GM19324 (cell line): ENCODE results near the gene SLC7A14.

Source experiments
- ATAC-seq: cut with Tn5 transposase; IDR thresholded peaks from one replicate; pipeline ENCODE4 v1.9.1; 2021; ENCODE audit warnings: mild to moderate bottlenecking, moderate library complexity; ENCODE audit not compliant: unreplicated experiment, low FRiP score

Gene SLC7A14

DNA sequence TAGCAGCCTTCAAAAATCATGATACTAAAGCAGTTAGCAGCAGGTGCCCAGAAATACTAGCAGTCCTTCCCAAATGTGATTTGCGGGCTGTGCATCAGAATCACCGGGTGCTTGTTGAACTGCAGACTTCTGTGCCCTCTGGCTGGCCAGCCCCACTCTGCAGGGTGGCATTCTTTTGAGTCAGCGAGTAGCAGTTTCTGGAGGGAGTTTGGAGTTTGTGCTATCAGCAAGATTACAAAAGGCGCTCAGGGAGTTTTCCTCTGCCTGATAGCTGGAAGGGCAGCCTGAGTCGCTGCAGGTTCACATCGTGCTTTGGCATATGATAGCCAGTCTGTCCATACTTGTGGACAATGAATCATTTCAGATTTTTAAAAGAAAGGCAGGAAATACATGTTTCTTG lies 109.6 kb downstream of the SLC7A14 start:
- ATAC-seq = no peak

- ATAC-seq = no peak
These were observed 110.7 kb downstream of the SLC7A14 start for GRCh38 chr3:170475092-170475685.

- ATAC-seq = no peak
These were observed 112.5 kb downstream of the SLC7A14 start for GRCh38 chr3:170473358-170473757.

- no peak for ATAC-seq
These were observed 114.7 kb downstream of the SLC7A14 start for GRCh38 chr3:170471149-170471548.

DNA sequence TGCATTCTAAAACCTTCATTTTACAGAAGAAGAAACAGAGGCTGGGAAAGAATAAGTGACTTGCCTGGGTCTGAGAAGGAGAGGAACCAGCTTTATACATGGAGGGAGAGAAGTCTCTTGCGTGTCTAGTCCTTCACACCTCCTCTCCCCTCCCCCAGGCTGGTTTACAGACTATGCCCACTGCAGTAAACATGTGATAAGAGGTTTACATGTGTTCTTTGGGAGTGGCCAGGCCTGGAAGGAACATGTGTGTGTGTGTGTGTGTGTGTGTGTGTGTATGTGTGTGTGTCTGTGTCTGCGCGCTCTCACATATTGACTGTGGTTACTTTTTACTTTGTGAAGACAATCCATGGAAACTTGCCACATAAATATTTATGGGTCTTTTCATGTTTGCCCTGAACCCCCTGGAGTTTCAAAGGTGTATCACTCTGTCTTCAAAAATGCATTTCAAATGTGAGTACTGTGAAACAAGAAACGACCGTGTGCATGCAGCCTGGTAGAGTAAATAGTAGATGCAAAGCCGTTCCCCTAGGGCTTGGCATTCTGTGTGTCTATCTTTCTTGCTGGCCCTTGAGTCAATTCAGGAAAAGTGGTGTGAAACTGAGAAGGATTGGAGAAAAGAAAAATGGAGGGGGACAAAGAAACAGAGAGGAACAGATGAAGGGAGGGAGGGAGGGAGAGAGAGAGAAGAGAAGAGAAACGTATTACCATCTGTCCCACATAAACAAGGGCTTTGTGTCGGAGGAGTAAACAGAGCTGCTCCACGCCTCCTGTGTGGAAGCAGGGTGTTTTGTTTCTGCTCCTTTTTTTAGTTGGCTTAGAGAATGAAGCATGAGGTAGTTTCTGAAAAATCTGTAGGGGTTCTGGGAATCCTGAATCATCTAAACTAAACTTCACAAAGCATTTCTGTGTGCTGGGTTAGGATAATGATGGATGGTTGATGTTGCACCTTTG lies 115.5 kb downstream of the SLC7A14 start:
- no peak for ATAC-seq

DNA sequence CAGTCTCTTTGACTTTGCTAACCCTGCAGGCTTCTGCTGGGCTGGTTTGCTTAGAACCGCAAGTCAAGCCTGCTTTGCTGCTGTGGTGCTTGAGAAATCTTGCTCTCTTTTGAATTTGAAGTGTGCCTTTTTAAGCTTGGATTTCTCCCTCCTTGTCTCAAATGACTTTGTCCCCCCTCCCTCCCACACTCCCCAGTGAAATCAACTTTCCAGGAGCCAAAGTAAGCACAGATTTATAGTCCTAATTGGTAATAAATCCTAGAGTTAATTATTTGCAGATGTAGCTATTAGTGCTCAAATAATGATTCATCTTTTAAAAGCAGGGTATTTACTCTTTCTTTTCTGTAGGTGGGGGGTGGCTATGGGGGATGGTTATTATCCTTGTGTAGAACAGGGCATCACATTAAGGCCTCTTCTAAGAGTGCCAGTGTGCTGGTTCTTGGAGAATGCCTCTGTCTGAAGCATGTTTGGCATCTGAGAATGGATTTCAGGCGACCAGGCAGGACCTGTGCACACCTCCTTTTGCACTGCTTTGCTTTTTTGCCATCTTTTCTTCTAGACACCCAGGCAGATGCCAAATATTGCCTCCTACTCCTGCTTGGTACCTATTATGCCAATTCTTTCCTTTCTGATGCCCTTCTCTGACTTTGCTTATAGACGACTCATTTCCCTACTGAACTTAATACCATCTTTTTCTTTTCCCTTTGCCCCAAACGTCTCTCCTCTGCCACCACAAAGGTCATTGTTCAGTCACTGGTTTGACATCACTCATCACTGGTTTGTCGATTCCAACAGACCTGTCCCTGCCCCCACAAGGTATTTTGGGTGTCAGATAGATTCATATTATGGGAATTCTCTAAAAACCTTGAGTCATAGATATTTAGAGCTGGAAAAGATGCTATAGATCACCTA lies 116.5 kb downstream of the SLC7A14 start:
- ATAC-seq = no peak

- no peak for ATAC-seq
These were observed 118.2 kb downstream of the SLC7A14 start for GRCh38 chr3:170467571-170468147.

- ATAC-seq = no peak
These were observed 118.9 kb downstream of the SLC7A14 start for GRCh38 chr3:170467007-170467406.

DNA sequence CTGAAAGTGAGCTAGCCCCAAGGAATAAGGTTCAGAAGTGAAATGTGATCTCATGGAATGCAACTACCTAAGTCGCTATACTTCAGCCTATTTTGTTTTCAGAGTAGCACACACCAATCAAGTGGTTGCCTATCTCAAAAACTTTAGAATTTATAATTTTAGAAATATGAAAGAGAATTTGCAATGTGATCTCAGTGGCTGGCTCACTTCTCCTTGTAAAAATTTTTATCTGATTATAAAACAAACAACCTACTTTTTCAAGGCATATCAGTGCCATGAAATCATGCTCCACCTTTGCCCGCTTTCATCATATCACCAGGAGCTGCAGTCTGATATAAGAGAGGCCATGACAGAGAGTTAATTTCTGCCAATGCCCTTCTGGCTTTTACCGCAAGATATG lies 119.9 kb downstream of the SLC7A14 start:
- no peak for ATAC-seq

DNA sequence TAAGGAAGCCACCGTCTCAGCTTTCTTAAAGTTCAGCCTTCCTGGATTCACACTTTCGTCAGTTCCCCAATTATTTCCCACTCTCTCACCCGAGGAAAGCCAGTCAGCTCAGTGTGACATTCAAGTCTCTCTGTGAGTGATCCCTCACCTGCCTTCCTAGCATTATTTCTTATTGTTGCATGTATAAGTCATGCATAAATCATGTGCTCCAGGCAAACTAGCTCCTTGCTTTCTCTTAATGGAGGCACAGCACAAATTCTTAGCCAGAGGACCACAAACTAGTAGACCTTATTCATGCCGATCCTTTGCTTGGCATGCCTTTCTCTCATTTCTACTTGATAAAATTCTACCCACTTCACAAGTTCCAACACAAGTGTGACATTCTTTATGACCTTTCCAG lies 122.9 kb downstream of the SLC7A14 start:
- ATAC-seq = no peak

DNA sequence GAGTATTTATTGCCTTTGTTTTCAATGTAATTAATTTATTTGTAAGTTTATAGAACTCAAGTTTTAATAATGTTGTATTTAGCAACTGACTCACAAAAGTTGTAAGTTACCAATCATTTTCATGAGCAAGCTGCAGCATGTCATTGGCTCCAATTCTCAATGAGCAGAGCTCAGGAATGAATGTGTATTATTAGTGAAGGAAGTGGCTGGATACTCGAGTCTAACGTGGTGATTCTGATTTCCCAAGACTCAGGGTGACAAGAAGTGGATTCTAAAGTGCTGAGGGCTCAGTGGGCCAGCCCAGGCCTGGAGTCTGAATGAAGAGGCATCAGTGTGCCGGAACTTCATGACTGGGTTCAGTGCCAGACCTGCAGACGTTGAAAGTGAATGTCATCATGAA lies 127.6 kb downstream of the SLC7A14 start:
- no peak for ATAC-seq

DNA sequence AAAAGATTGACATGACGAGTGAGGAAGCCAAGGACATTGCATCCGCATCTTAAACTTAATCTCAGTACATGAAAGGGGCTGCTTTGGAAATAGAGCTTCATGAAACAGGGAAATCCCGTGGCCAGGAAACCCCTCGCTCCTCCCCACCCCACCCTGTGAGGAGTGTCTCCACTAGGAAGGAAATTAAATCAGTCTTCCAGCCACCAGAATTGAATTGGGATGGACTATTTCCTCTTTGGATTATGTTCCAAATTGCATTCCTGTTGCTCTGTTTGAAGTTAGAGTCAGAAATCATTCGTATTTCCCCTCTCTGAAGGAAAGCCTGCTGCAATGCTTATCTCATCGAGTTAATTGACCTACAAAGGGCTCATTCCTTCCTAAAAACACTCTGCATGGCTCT lies 131.4 kb downstream of the SLC7A14 start:
- no peak for ATAC-seq

DNA sequence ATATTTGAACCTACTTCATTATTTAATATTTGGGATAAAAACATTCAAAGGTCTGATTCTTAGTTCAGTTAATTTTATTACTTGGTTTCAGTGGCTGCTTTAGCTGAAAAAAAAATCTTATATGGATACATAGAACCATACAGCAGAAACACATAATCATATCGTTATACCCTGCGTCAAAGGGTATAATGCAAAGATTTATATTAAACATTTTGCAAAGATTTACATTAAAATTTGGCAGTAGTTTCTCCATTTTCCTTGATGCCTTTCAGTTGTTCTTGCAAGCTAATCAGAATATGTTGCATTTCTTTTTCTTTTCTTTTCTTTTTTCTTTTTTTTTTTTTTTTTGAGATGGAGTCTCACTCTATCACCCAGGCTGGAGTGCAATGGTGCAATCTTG lies 135.8 kb downstream of the SLC7A14 start:
- no peak for ATAC-seq

GRCh38 chr3:170448584-170448983 lies 137.3 kb downstream of the SLC7A14 start:
- no peak for ATAC-seq

DNA sequence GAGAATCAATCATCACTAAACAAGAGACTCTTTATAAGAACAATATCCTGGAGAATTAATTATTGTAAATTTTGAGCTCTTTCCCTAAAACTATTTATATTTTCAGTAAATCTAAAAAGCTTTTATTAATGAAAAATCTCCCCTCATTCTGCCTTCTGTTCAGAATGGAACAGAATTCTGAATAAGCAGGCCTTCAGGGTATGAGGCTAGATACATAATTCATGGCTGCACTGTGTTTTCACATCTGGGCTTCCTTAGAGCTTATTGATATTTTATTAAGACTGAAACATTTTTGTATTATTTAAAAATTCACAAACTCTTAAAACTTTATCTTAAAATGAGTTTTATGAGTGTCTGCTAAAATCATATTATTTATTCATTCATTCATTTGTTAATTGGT lies 142.4 kb downstream of the SLC7A14 start:
- no peak for ATAC-seq

- ATAC-seq = no peak
These were observed 142.9 kb downstream of the SLC7A14 start for GRCh38 chr3:170442947-170443346.

DNA sequence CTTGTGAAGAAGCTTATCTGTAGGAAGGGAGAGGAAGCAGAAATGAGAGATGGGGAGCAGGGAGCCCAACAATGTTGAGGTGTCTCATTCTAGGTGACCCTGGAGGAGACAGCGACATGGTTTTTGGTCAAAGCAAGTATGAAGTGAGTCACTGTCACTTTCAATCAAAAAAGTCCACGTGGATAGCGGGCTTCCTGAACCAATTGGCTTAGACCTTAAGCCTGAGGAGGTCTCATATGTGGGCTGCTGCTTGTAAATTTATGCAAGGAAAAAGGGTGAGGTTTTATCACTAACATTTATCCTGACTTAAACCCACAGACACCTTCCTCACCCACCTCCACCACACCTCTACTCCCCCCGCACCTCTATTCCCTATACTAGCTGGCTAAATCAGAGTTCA lies 144.5 kb downstream of the SLC7A14 start:
- ATAC-seq = no peak

GRCh38 chr3:170440344-170440743 lies 145.5 kb downstream of the SLC7A14 start:
- ATAC-seq = no peak

- ATAC-seq = no peak
These were observed 147.0 kb downstream of the SLC7A14 start for GRCh38 chr3:170438836-170439235.

DNA sequence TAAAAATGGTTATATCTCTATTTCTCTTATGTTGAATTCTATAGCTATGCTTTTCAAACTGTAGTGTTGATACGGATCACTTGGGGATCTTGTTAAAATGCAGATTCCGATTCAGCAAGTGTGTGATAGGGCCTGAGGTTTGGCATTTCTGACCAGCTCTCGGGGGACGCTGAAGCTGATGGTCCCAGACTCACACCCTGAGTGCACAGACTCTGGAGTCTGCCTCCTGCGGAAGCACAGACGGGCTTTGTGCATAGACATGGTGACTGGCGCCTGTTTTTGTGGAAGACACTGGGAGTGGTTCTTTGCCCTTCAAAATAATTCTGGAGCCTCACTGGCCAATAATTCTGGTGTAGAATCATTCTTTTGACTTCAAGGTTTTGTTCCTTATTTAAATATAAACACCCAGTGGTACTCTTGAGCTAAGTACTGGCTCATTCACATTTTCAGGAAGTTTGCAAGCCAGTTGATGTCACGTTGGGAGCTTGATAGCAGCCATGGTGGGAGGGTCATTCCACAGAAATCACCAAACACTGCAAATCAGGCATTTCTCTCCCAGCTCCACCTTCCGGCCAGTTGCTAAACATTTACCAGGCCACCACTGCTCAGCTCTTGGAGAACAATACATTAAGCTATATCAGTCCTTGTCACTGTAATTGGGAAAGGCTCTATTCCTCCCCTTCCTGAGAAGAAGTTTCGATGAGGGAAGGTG lies 148.0 kb downstream of the SLC7A14 start:
- no peak for ATAC-seq
